HepG2 (cell line): ENCODE results near the gene SLC16A5. TPM values are rescaled to one million over a fixed set of nuclear protein-coding genes. Genes with fewer than 3 reads are reported as not detected.

ENCODE experiments used
- BCL6 ChIP-seq: IDR thresholded peaks from 2 replicates; pipeline ENCODE4 v1.6.1; 2016; ENCODE audit warnings: missing genetic modification reagents, missing compliant biosample characterization
- GABPB1 ChIP-seq: IDR thresholded peaks from 2 replicates; pipeline ENCODE4 v1.6.1; 2016; ENCODE audit warnings: mild to moderate bottlenecking, missing genetic modification reagents, moderate library complexity, missing compliant biosample characterization
- HDAC1 ChIP-seq: sonication (generic); formaldehyde crosslinking; IDR thresholded peaks from 2 replicates; pipeline ENCODE4 v1.5.1; 2020; ENCODE audit warnings: mild to moderate bottlenecking, missing genetic modification reagents
- KAT2B ChIP-seq: fragments of 150-350 bp; IDR thresholded peaks from 2 replicates; pipeline ENCODE4 v1.6.1; 2014; ENCODE audit warnings: low read depth, low read length, borderline replicate concordance
- MTA1 ChIP-seq: sonication (generic); formaldehyde crosslinking; IDR thresholded peaks from 2 replicates; pipeline ENCODE4 v1.4.0; 2020; ENCODE audit warnings: missing genetic modification reagents, mild to moderate bottlenecking, borderline replicate concordance
- MTF1 ChIP-seq: sonication (generic); formaldehyde crosslinking; IDR thresholded peaks from 2 replicates; pipeline ENCODE4 v1.5.0; 2020; ENCODE audit warnings: missing genetic modification reagents
- NAIF1 ChIP-seq: sonication (generic); formaldehyde crosslinking; IDR thresholded peaks from 2 replicates; pipeline ENCODE4 v1.5.0; 2020; ENCODE audit warnings: mild to moderate bottlenecking, missing genetic modification reagents, borderline replicate concordance
- NCOA1 ChIP-seq: sonication (generic); formaldehyde crosslinking; IDR thresholded peaks from 2 replicates; pipeline ENCODE4 v1.9.0; 2021; ENCODE audit warnings: missing genetic modification reagents
- NFIB ChIP-seq: sonication (generic); formaldehyde crosslinking; IDR thresholded peaks from 2 replicates; pipeline ENCODE4 v1.9.0; 2021; ENCODE audit warnings: missing genetic modification reagents, mild to moderate bottlenecking, borderline replicate concordance
- NR1H2 ChIP-seq: sonication (generic); formaldehyde crosslinking; IDR thresholded peaks from 2 replicates; pipeline ENCODE4 v1.8.1; 2022; ENCODE audit warnings: low read depth, missing genetic modification reagents, borderline replicate concordance
- PATZ1 ChIP-seq: sonication (generic); formaldehyde crosslinking; IDR thresholded peaks from 2 replicates; pipeline ENCODE4 v1.4.0; 2020; ENCODE audit warnings: missing genetic modification reagents
- POLR2AphosphoS2 ChIP-seq: IDR thresholded peaks from 2 replicates; pipeline ENCODE4 v1.6.1; 2011; ENCODE audit warnings: low read depth, low read length, improper control_type of control experiment
- RARA ChIP-seq: IDR thresholded peaks from 2 replicates; pipeline ENCODE4 v1.6.1; 2016; ENCODE audit warnings: missing genetic modification reagents, missing compliant biosample characterization
- RBM22 ChIP-seq: fragments of 200-400 bp; formaldehyde crosslinking; optimal IDR thresholded peaks from 2 replicates; pipeline ENCODE3; 2017; ENCODE audit warnings: mild to moderate bottlenecking, low read length, moderate library complexity
- REST ChIP-seq, 2 experiments: IDR thresholded peaks; 2 replicates each; pipeline ENCODE4 v1.6.1; 2011 to 2012; ENCODE audit warnings: low read length in 2 of 2, borderline replicate concordance in 1 of 2, low read depth in 1 of 2, mild to moderate bottlenecking in 1 of 2, moderate library complexity in 1 of 2
- RFX1 ChIP-seq: fragments of 450-650 bp; IDR thresholded peaks from 2 replicates; pipeline ENCODE4 v1.6.1; 2017
- ZBTB4 ChIP-seq: sonication (generic); formaldehyde crosslinking; IDR thresholded peaks from 2 replicates; pipeline ENCODE4 v1.4.0; 2020; ENCODE audit warnings: missing genetic modification reagents, mild to moderate bottlenecking, borderline replicate concordance
- ZNF367 ChIP-seq: sonication (generic); formaldehyde crosslinking; IDR thresholded peaks from 2 replicates; pipeline ENCODE4 v1.4.0; 2020; ENCODE audit warnings: missing genetic modification reagents, borderline replicate concordance
- ZNF468 ChIP-seq: sonication (generic); formaldehyde crosslinking; IDR thresholded peaks from 2 replicates; pipeline ENCODE4 v1.8.0; 2022; ENCODE audit warnings: mild to moderate bottlenecking, moderate library complexity, missing genetic modification reagents
- ZNF558 ChIP-seq: sonication (generic); formaldehyde crosslinking; IDR thresholded peaks from 2 replicates; pipeline ENCODE4 v1.9.0; 2022; ENCODE audit warnings: mild to moderate bottlenecking, missing genetic modification reagents, borderline replicate concordance
- ZNF784 ChIP-seq: sonication (generic); formaldehyde crosslinking; IDR thresholded peaks from 2 replicates; pipeline ENCODE4 v1.5.1; 2020; ENCODE audit warnings: missing genetic modification reagents, mild to moderate bottlenecking, borderline replicate concordance
- ZNF850 ChIP-seq: sonication (generic); formaldehyde crosslinking; conservative IDR thresholded peaks from 2 replicates; pipeline ENCODE4 v1.9.0; 2021; ENCODE audit warnings: mild to moderate bottlenecking, missing genetic modification reagents
- polyA plus RNA-seq, 8 experiments: library from polyadenylated mRNA; depleted of rRNA in 3 of 8; stranded (reverse) in 7 of 8; unstranded in 1 of 8; fragments of >200 nt; fragmentation: Illumina TruSeq in 4 of 8; extraction: Trizol in 4 of 8; gene quantifications; 2 replicates each; pipeline versions ENCODE4 v1.2.1 to v1.2.3, GENCODE V29; 2011 to 2016; ENCODE audit warnings: low read depth in 4 of 8, missing spikeins in 1 of 8, mixed read lengths in 1 of 8; ENCODE audit not compliant: insufficient read depth in 1 of 8
- total RNA-seq, 5 experiments: library from RNA; depleted of rRNA; stranded (reverse); fragments of >200 nt; fragmentation: Illumina TruSeq; extraction: Trizol; gene quantifications; 2 replicates each; pipeline ENCODE4 v1.2.3, GENCODE V29; 2016; ENCODE audit warnings: low read depth in 1 of 5

Gene SLC16A5
- total and polyA plus RNA-seq, 2 of the 13 experiments (the other 11 are each of a cell fraction or from before 2014, with no cell fraction given): 0.69 to 5.6 TPM

GRCh38 chr17:75153780-75154194 is 66.0 kb downstream of the SLC16A5 start (continued):
- TF ChIP-seq REST (IDR thresholded peaks at IDR 0.05; ENCODE audit: borderline replicate concordance in 1 of 2, low read depth in 1 of 2, low read length in 2 of 2) (no peak), NCOA1 (CRISPR knock-in tag) (no peak), KAT2B (no peak), RFX1 (no peak), ZBTB4 (no peak), NFIB (CRISPR knock-in tag) (no peak), BCL6 (CRISPR knock-in tag) (no peak), MTF1 (CRISPR knock-in tag) (no peak), NR1H2 (CRISPR knock-in tag) (no peak), ZNF784 (CRISPR knock-in tag) (0 out of 2 replicates have a peak, but pooled peaks have one; percentile 10), NAIF1 (CRISPR knock-in tag) (no peak), HDAC1 (CRISPR knock-in tag) (peak; percentile 42), ZNF367 (no peak), RBM22 (no peak), ZNF558 (no peak), POLR2AphosphoS2 (no peak), GABPB1 (no peak), MTA1 (peak; percentile 25; the same call in 1 of the 2 replicates), ZNF468 (CRISPR knock-in tag) (no peak; the same call in 1 of the 2 replicates), ZNF850 (CRISPR knock-in tag) (0 out of 2 replicates have a peak, but pooled peaks have one; percentile 80), RARA (CRISPR knock-in tag) (0 out of 2 replicates have a peak, but pooled peaks have one; percentile 9), PATZ1 (CRISPR knock-in tag) (peak; percentile 32; the same call in 1 of the 2 replicates)
